GM12878 (cell line): ENCODE measurements around the gene PRL. TPM values are rescaled to one million over a fixed set of nuclear protein-coding genes. Genes with fewer than 3 reads are reported as not detected.

Source experiments
- ATAC-seq: fragments of 200-7000 bp; cut with Tn5 transposase; 3 replicates; pipeline ENCODE4 v1.9.1; 2020; ENCODE audit warnings: mild to moderate bottlenecking, moderate library complexity
- BruUV-seq: library from RNA; stranded (reverse); fragments of 400-500 nt; replicated peaks from 2 replicates; lab custom pipeline; 2021; lab: Mats Ljungman, UMichigan
- CTCF ChIA-PET: fragments of 300-600 bp; sonication (Branson Sonifier 250); formaldehyde crosslinking; extraction: SDS; loops from one replicate; lab custom pipeline; 2021; ENCODE audit warnings: inconsistent platforms; lab: Yijun Ruan, JAX
- POLR2A ChIA-PET: fragments of 350-600 bp; formaldehyde crosslinking; extraction: SDS; loops from one replicate; lab custom pipeline; 2021; ENCODE audit warnings: inconsistent platforms; lab: Charles Lee
- RAD21 ChIA-PET: fragments of 300-600 bp; sonication (Branson Sonifier 250); formaldehyde crosslinking; loops from one replicate; lab custom pipeline; 2023; ENCODE audit warnings: antibody characterized with exemption; ENCODE audit not compliant: unreplicated experiment; lab: Charles Lee
- SMC1A ChIA-PET: fragments of 300-600 bp; sonication (Branson Sonifier 250); formaldehyde crosslinking; loops from one replicate; lab custom pipeline; 2023; ENCODE audit not compliant: unreplicated experiment, uncharacterized antibody; lab: Charles Lee
- DNase-seq: peaks from one replicate; pipeline ENCODE4 v3.0.0-alpha.2; 2011; ENCODE audit warnings: low read depth, low spot score
- FAIRE-seq: peaks from 3 replicates; lab custom pipeline; 2011; peaks lifted over from hg19 to GRCh38; lab: Jason Lieb, UNC
- H2AFZ ChIP-seq: 2 replicates; pipeline ENCODE4 v1.6.0; 2011; ENCODE audit warnings: low read depth, low read length, control low read depth; ENCODE audit not compliant: control insufficient read depth
- H3K27ac ChIP-seq: 2 replicates; pipeline ENCODE4 v1.5.1; 2011; ENCODE audit warnings: control low read depth; ENCODE audit not compliant: control insufficient read depth, insufficient read depth
- H3K27me3 ChIP-seq, 2 experiments: replicated peaks in 1 of 2; 2 replicates each; pipeline versions ENCODE4 v1.6.0 to v1.6.1; 2011; ENCODE audit warnings: low read length in 1 of 2; ENCODE audit not compliant: control insufficient read depth in 2 of 2, insufficient read depth in 2 of 2
- H3K36me3 ChIP-seq, 2 experiments: 2 replicates each; pipeline ENCODE4 v1.5.1; 2011; ENCODE audit warnings: low read length in 1 of 2; ENCODE audit not compliant: control insufficient read depth in 2 of 2, insufficient read depth in 2 of 2
- H3K4me1 ChIP-seq: 2 replicates; pipeline ENCODE4 v1.6.1; 2011; ENCODE audit warnings: mild to moderate bottlenecking, low read length, moderate library complexity, mixed read lengths; ENCODE audit not compliant: control insufficient read depth, insufficient read depth
- H3K4me2 ChIP-seq: 2 replicates; pipeline ENCODE4 v1.6.0; 2011; ENCODE audit warnings: control low read depth; ENCODE audit not compliant: control insufficient read depth, insufficient read depth
- H3K4me3 ChIP-seq: fragments of 200-600 bp; sonication (generic); 2 replicates; pipeline ENCODE4 v1.5.1; 2016
- H3K79me2 ChIP-seq: 2 replicates; pipeline ENCODE4 v1.6.0; 2011; ENCODE audit warnings: low read length; ENCODE audit not compliant: control insufficient read depth, insufficient read depth
- H3K9ac ChIP-seq: 2 replicates; pipeline ENCODE4 v1.8.0; 2011; ENCODE audit warnings: low read length, control low read depth, mixed read lengths; ENCODE audit not compliant: control insufficient read depth, insufficient read depth
- H3K9me3 ChIP-seq: replicated peaks from 3 replicates; pipeline ENCODE4 v1.5.1; 2011; ENCODE audit warnings: mild to moderate bottlenecking, low read length; ENCODE audit not compliant: control insufficient read depth, insufficient read depth
- H4K20me1 ChIP-seq: 2 replicates; pipeline ENCODE4 v1.6.0; 2011; ENCODE audit not compliant: control insufficient read depth, insufficient read depth
- EED ChIP-seq: sonication (generic); IDR thresholded peaks from 2 replicates; pipeline ENCODE4 v1.6.1; 2016; ENCODE audit warnings: antibody characterized with exemption, low read depth
- NFIC ChIP-seq: IDR thresholded peaks from 2 replicates; pipeline ENCODE4 v1.6.1; 2012; ENCODE audit warnings: low read depth, mild to moderate bottlenecking, inconsistent platforms, low read length, moderate library complexity
- RAD51 ChIP-seq: fragments of 450-650 bp; IDR thresholded peaks from 2 replicates; pipeline ENCODE4 v1.6.1; 2016; ENCODE audit warnings: moderate library complexity, mild to moderate bottlenecking, inconsistent platforms
- WGBS: methylation state at CpG from one replicate; pipeline ENCODE4 v1.1.6; 2016; ENCODE audit warnings: low lambda C conversion rate; ENCODE audit not compliant: insufficient replicate concordance, insufficient coverage; ENCODE audit errors: missing lambda C conversion rate; 5-methylcytosine and 5-hydroxymethylcytosine counted together
- in situ Hi-C: fragments of 300-500 bp; cut with MboI; formaldehyde crosslinking; loops from 9 replicates; pipeline ENCODE4 v1.14.3; 2018; ENCODE audit warnings: mixed read lengths
- intact Hi-C: fragments of 100-400 bp; cut with micrococcal nuclease; formaldehyde crosslinking; loops from one replicate; pipeline ENCODE4 v1.14.2; 2022; ENCODE audit not compliant: unreplicated experiment
- polyA plus RNA-seq, 11 experiments: library from polyadenylated mRNA; depleted of rRNA in 4 of 11; unstranded in 6 of 11; stranded (reverse) in 5 of 11; fragments of >200 nt; fragmentation: Nextera tagmentation in 4 of 11; fragmentation: Illumina TruSeq in 1 of 11; extraction: Ambion mirVana in 4 of 11; extraction: Trizol in 1 of 11; gene quantifications; 1 replicate in 1 of 11; 2 replicates in 10 of 11; pipeline versions ENCODE4 v1.2.1 to v1.2.3, GENCODE V29; 2011 to 2016; ENCODE audit warnings: inconsistent platforms in 2 of 11, missing spikeins in 2 of 11, low read depth in 1 of 11
- total RNA-seq, 4 experiments: library from RNA; depleted of rRNA in 3 of 4; stranded (reverse); fragments of >200 nt in 3 of 4; fragmentation: Illumina TruSeq in 1 of 4; extraction: Trizol in 1 of 4; gene quantifications; 2 replicates each; pipeline versions ENCODE4 v1.2.1 to v1.2.3, GENCODE V29; 2013 to 2021
- TF ChIP-seq, protein P1 (sequence below): IDR thresholded peaks from 2 replicates; pipeline ENCODE4 v1.6.1; 2012; ENCODE audit warnings: mild to moderate bottlenecking, low read depth, low read length
- TF ChIP-seq, protein P2 (sequence below): fragments of 450-650 bp; IDR thresholded peaks from 2 replicates; pipeline ENCODE4 v1.6.1; 2016; ENCODE audit warnings: mild to moderate bottlenecking
- TF ChIP-seq, protein P3 (sequence below), 3 experiments: IDR thresholded peaks in 2 of 3; conservative IDR thresholded peaks in 1 of 3; 2 replicates each; pipeline ENCODE4 v1.5.1; 2011; ENCODE audit warnings: low read depth in 3 of 3, low read length in 3 of 3, mild to moderate bottlenecking in 3 of 3, control low read depth in 2 of 3, moderate library complexity in 2 of 3, inconsistent platforms in 1 of 3, mixed read lengths in 1 of 3; ENCODE audit not compliant: control insufficient read depth in 2 of 3, insufficient read depth in 1 of 3; ENCODE audit errors: extremely low read depth in 1 of 3
- TF ChIP-seq, protein P4 (sequence below): IDR thresholded peaks from 2 replicates; pipeline ENCODE4 v1.6.1; 2011; ENCODE audit warnings: low read depth, mild to moderate bottlenecking, low read length, moderate library complexity, borderline replicate concordance; ENCODE audit errors: extremely low read depth
- TF ChIP-seq, protein P5 (sequence below): IDR thresholded peaks from 2 replicates; pipeline ENCODE4 v1.6.1; 2012; ENCODE audit warnings: low read depth, low read length, improper control_type of control experiment

Gene PRL
- total and polyA plus RNA-seq, 10 of the 15 experiments (the other 5 are each of a cell fraction or from before 2014, with no cell fraction given): 0.05 to 34.9 (median 23.5) TPM

DNA sequence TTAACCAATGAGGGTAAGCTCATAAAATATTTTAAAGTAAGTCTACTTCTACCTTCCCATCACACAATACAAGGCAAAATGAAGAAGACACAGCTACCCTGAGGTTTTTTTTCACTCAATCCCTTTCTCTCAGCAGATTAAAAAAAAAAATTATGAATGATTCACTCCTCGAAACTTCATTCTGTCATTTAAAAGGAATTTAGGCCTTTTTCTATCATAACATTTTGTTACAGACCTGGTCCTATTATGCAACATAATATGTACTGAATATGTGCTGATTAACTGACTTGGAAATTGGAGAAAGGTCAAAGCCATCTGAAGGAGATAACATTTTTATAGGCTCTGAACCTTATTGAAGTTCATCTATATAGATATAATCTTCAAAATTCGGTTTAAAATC, 45.5 kb downstream of the PRL start:
- H3K9me3 ChIP-seq: no peaks in the 10 kb centered on the region; the same call in 2 of the 3 replicates
- ChIA-PET POLR2A (no interaction called here), CTCF (no interaction called here), SMC1A (no interaction called here), RAD21 (no interaction called here)
- H3K4me2 ChIP-seq: no peak overlapping the region
- ATAC-seq: no peak
- H2AFZ ChIP-seq: no peak overlapping the region
- TF ChIP-seq, protein P1, sequence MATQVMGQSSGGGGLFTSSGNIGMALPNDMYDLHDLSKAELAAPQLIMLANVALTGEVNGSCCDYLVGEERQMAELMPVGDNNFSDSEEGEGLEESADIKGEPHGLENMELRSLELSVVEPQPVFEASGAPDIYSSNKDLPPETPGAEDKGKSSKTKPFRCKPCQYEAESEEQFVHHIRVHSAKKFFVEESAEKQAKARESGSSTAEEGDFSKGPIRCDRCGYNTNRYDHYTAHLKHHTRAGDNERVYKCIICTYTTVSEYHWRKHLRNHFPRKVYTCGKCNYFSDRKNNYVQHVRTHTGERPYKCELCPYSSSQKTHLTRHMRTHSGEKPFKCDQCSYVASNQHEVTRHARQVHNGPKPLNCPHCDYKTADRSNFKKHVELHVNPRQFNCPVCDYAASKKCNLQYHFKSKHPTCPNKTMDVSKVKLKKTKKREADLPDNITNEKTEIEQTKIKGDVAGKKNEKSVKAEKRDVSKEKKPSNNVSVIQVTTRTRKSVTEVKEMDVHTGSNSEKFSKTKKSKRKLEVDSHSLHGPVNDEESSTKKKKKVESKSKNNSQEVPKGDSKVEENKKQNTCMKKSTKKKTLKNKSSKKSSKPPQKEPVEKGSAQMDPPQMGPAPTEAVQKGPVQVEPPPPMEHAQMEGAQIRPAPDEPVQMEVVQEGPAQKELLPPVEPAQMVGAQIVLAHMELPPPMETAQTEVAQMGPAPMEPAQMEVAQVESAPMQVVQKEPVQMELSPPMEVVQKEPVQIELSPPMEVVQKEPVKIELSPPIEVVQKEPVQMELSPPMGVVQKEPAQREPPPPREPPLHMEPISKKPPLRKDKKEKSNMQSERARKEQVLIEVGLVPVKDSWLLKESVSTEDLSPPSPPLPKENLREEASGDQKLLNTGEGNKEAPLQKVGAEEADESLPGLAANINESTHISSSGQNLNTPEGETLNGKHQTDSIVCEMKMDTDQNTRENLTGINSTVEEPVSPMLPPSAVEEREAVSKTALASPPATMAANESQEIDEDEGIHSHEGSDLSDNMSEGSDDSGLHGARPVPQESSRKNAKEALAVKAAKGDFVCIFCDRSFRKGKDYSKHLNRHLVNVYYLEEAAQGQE: no peak
- no peak for FAIRE-seq
- H3K36me3 ChIP-seq: no peaks in the 10 kb centered on the region
- in situ Hi-C loops: no loop called here
- H3K4me1 ChIP-seq: no peaks in the 10 kb centered on the region
- H3K27me3 ChIP-seq: no peaks in the 10 kb centered on the region
- H3K9ac ChIP-seq: no peak overlapping the region
- H4K20me1 ChIP-seq: no peaks in the 10 kb centered on the region
- H3K27ac ChIP-seq: no peak overlapping the region
- no peak for DNase-seq
- H3K4me3 ChIP-seq: no peak overlapping the region
- BruUV-seq: no TSS peak
- intact Hi-C loops: no loop called here
- WGBS: 0% methylated on average over 2 of the region's 2 CpGs
- H3K79me2 ChIP-seq: no peaks in the 10 kb centered on the region

DNA sequence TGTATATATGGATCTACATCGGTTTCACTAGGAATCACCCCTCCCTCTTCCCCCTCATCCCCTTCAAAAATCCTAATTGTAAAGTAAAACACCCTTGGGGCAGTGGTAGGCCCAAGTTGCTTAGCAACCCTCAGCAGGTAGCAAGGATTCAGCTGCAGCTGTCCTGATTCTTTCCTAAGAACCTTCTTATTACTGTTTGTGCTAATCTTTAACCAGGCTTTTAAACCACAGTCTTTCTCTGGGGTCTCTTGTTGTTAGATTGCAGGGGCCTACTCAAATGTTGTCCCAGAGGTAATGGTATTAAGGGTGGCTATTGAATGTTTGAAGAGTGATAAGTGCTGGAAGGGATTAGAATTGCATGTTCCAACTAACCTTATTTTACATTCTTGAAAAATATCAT, 46.4 kb downstream of the PRL start:
- in situ Hi-C loops (no loop called here), intact Hi-C loops (no loop called here)
- Histone ChIP-seq H3K9me3 (no peaks in the 10 kb centered on the region; the same call in 2 of the 3 replicates), H3K27ac (no peak overlapping the region), H3K4me1 (no peaks in the 10 kb centered on the region), H3K4me2 (no peak overlapping the region), H3K36me3 (no peaks in the 10 kb centered on the region), H3K27me3 (no peaks in the 10 kb centered on the region), H2AFZ (no peak overlapping the region), H4K20me1 (no peaks in the 10 kb centered on the region), H3K79me2 (no peaks in the 10 kb centered on the region), H3K9ac (no peak overlapping the region), H3K4me3 (no peak overlapping the region)
- SMC1A ChIA-PET: interaction anchor here (0.7 kb wide), 1 partner anchor 936 kb away, joined by 3 read pairs; no protein-coding TSS in a partner anchor
- RAD21 ChIA-PET: no interaction called here
- DNase-seq (no peak), ATAC-seq (no peak), FAIRE-seq (no peak)
- POLR2A ChIA-PET: no interaction called here
- no TSS peak for BruUV-seq
- CTCF ChIA-PET: no interaction called here
- 45% methylated on average over 1 of the region's 1 CpG for WGBS
- TF ChIP-seq RAD51 (no peak), NFIC (no peak), EED (no peak)
- TF ChIP-seq, protein P2, sequence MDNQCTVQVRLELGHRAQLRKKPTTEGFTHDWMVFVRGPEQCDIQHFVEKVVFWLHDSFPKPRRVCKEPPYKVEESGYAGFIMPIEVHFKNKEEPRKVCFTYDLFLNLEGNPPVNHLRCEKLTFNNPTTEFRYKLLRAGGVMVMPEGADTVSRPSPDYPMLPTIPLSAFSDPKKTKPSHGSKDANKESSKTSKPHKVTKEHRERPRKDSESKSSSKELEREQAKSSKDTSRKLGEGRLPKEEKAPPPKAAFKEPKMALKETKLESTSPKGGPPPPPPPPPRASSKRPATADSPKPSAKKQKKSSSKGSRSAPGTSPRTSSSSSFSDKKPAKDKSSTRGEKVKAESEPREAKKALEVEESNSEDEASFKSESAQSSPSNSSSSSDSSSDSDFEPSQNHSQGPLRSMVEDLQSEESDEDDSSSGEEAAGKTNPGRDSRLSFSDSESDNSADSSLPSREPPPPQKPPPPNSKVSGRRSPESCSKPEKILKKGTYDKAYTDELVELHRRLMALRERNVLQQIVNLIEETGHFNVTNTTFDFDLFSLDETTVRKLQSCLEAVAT: no peak
- TF ChIP-seq, protein P3, sequence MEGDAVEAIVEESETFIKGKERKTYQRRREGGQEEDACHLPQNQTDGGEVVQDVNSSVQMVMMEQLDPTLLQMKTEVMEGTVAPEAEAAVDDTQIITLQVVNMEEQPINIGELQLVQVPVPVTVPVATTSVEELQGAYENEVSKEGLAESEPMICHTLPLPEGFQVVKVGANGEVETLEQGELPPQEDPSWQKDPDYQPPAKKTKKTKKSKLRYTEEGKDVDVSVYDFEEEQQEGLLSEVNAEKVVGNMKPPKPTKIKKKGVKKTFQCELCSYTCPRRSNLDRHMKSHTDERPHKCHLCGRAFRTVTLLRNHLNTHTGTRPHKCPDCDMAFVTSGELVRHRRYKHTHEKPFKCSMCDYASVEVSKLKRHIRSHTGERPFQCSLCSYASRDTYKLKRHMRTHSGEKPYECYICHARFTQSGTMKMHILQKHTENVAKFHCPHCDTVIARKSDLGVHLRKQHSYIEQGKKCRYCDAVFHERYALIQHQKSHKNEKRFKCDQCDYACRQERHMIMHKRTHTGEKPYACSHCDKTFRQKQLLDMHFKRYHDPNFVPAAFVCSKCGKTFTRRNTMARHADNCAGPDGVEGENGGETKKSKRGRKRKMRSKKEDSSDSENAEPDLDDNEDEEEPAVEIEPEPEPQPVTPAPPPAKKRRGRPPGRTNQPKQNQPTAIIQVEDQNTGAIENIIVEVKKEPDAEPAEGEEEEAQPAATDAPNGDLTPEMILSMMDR (IDR thresholded peaks at IDR 0.05 in 2 of 3, conservative IDR thresholded peaks at IDR 0.05 in 1 of 3; ENCODE audit: control insufficient read depth in 2 of 3, extremely low read depth in 1 of 3, insufficient read depth in 1 of 3, low read depth in 3 of 3, low read length in 3 of 3): no peak
- TF ChIP-seq, protein P4, sequence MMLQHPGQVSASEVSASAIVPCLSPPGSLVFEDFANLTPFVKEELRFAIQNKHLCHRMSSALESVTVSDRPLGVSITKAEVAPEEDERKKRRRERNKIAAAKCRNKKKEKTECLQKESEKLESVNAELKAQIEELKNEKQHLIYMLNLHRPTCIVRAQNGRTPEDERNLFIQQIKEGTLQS: no peak
- TF ChIP-seq, protein P5, sequence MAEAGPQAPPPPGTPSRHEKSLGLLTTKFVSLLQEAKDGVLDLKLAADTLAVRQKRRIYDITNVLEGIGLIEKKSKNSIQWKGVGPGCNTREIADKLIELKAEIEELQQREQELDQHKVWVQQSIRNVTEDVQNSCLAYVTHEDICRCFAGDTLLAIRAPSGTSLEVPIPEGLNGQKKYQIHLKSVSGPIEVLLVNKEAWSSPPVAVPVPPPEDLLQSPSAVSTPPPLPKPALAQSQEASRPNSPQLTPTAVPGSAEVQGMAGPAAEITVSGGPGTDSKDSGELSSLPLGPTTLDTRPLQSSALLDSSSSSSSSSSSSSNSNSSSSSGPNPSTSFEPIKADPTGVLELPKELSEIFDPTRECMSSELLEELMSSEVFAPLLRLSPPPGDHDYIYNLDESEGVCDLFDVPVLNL: no peak
